HUES64 (cell line): ENCODE measurements around the gene CHST11.
"Not testable (repeated sequence)": the region's sequence is repeated elsewhere in the genome, so short reads cannot be mapped to it uniquely, and the experiment has no call there.

Source experiments
- H3K27ac ChIP-seq: 2 replicates; pipeline ENCODE4 v1.7.0; 2013; ENCODE audit warnings: low read depth, low read length, inconsistent platforms
- H3K27me3 ChIP-seq: 2 replicates; pipeline ENCODE4 v1.6.1; 2013; ENCODE audit warnings: mild to moderate bottlenecking, low read length; ENCODE audit not compliant: insufficient read depth
- H3K36me3 ChIP-seq: 2 replicates; pipeline ENCODE4 v1.6.1; 2013; ENCODE audit warnings: mild to moderate bottlenecking, low read length; ENCODE audit not compliant: insufficient read depth
- H3K4me1 ChIP-seq: 2 replicates; pipeline ENCODE4 v1.6.1; 2013; ENCODE audit warnings: mild to moderate bottlenecking, low read length, moderate library complexity; ENCODE audit not compliant: insufficient read depth
- H3K4me3 ChIP-seq: 2 replicates; pipeline ENCODE4 v1.5.1; 2013; ENCODE audit warnings: mild to moderate bottlenecking, low read length, moderate library complexity
- H3K9ac ChIP-seq: 2 replicates; pipeline ENCODE4 v1.6.1; 2013; ENCODE audit warnings: mild to moderate bottlenecking, low read depth, low read length
- H3K9me3 ChIP-seq: 2 replicates; pipeline ENCODE4 v1.6.1; 2013; ENCODE audit warnings: low read depth, low read length; ENCODE audit not compliant: insufficient read depth
- WGBS: fragments of 150-250, 120-280 bp; methylation state at CpG from one replicate; pipeline ENCODE4 v1.1.7; 2013; ENCODE audit warnings: missing lambda C conversion rate; 5-methylcytosine and 5-hydroxymethylcytosine counted together

CHST11 gene

GRCh38 chr12:104741497-104742367, 285.0 kb downstream of the CHST11 start:
- no peak overlapping the region for H3K27ac ChIP-seq
- WGBS: 96% methylated on average over 15 of the region's 15 CpGs
- peaks cover 24% of the 10 kb centered on the region; the same call in 1 of the 2 replicates for H3K4me1 ChIP-seq
- no peak overlapping the region for H3K4me3 ChIP-seq
- H3K36me3 ChIP-seq: no peaks in the 10 kb centered on the region
- H3K9me3 ChIP-seq: no peaks in the 10 kb centered on the region
- H3K27me3 ChIP-seq: no peaks in the 10 kb centered on the region
- no peak overlapping the region for H3K9ac ChIP-seq

DNA sequence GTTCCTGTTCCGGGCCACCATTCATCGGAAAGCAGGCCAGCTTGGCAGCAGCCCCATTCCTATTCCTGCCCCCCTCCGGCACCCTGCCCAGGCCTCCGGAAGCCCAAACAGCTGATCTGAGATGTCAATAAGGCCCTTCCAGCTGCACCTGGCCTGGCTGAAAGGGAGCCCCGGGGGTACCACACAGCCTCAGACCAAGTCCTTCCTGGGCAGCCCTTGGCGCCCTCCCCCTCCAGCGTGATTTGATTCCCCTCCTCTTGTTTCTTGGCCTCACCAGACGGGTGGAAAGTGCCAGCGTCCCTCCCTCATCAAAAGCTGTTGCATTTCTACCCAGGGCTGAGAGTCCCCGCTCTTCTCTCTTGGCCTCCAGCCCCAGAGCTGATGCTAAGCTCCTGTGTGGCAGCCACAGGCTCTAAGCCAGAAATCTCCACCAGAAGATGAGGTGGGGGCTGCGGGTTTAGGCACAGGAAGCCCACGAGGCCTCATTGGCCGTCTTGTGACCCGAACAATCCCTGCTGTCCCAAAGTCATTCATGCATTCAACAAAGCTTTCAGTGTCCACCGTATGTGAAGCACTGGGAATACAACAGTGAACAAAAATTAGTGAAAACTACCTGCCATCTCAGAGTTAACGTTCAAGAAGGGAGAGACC, 285.9 kb downstream of the CHST11 start:
- no peak overlapping the region for H3K9ac ChIP-seq
- no peak overlapping the region for H3K27ac ChIP-seq
- H3K36me3 ChIP-seq: no peaks in the 10 kb centered on the region
- H3K4me3 ChIP-seq: no peak overlapping the region
- H3K4me1 ChIP-seq: peaks cover 27% of the 10 kb centered on the region
- H3K27me3 ChIP-seq: no peaks in the 10 kb centered on the region
- no peaks in the 10 kb centered on the region for H3K9me3 ChIP-seq
- 83% methylated on average over 16 of the region's 16 CpGs for WGBS

- 100% methylated on average over 1 of the region's 2 CpGs for WGBS
- no peaks in the 10 kb centered on the region for H3K27me3 ChIP-seq
- H3K9ac ChIP-seq: no peak overlapping the region
- no peaks in the 10 kb centered on the region for H3K9me3 ChIP-seq
- H3K27ac ChIP-seq: no peak overlapping the region
- no peaks in the 10 kb centered on the region for H3K36me3 ChIP-seq
- H3K4me1 ChIP-seq: peaks cover 26% of the 10 kb centered on the region
- no peak overlapping the region for H3K4me3 ChIP-seq
These were observed 286.4 kb downstream of the CHST11 start for GRCh38 chr12:104743202-104743580.

GRCh38 chr12:104743753-104744548, 287.2 kb downstream of the CHST11 start:
- H3K36me3 ChIP-seq, H3K9me3 ChIP-seq, H3K27ac ChIP-seq, H3K4me3 ChIP-seq, H3K27me3 ChIP-seq, H3K9ac ChIP-seq: not testable (repeated sequence)
- 93% methylated on average over 5 of the region's 6 CpGs for WGBS
- H3K4me1 ChIP-seq: peaks cover 28% of the 10 kb centered on the region

DNA sequence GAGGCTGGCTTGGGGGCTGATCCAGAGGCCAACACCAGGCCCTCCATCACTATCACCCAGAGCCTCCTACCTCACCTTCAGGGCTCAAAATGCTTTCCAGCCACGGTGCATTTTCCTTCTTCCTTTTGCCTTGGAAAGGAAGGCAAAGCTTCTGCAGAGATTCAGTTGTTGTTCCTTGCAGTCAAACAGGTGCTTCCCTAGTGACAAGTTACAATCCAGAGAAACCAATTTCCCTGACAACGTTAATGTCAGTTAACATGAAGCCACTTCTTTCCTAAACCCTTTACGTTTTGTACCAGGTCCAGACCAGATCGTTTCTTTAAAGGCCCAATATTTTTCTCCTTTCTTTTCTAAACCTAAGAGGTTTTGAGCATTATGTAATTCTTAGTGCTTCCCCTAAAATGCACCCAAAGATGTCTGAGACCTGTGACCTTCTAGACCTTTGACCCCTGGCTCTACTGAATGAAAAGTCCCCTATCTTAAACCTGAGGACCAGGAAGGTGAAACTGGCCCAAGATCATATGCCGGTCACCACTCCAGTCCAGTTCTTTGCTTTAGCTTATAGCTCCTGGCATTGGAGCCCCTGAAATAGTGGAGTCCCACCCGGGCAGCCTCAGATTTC, 289.8 kb downstream of the CHST11 start:
- Histone ChIP-seq H3K9ac (no peak overlapping the region), H3K4me1 (peaks cover 44% of the 10 kb centered on the region), H3K36me3 (no peaks in the 10 kb centered on the region), H3K4me3 (no peak overlapping the region), H3K9me3 (no peaks in the 10 kb centered on the region), H3K27ac (no peak overlapping the region), H3K27me3 (no peaks in the 10 kb centered on the region)
- WGBS: 88% methylated on average over 6 of the region's 6 CpGs

DNA sequence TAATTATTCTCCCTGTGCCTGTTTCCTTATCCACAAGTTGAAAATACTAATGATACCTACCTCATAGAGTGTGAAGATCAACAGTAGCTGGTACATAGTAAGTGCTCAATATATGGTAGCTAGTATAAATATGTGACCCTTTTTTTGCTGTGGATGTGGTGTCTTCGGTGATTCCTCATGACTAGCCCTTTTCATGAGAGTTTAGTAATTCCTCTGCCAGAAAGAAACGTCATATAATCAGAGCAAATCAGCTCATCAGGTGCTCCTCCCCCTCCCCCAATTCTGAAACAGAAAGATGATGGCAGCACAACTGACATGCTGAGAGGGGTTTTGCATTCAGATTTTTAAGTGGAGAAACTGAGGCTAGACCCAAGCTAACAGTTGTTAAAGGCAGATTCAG, 290.6 kb downstream of the CHST11 start:
- H3K27me3 ChIP-seq: no peaks in the 10 kb centered on the region
- no peak overlapping the region for H3K27ac ChIP-seq
- no peaks in the 10 kb centered on the region for H3K36me3 ChIP-seq
- peaks cover 48% of the 10 kb centered on the region for H3K4me1 ChIP-seq
- H3K9ac ChIP-seq: no peak overlapping the region
- H3K9me3 ChIP-seq: no peaks in the 10 kb centered on the region
- H3K4me3 ChIP-seq: no peak overlapping the region
- 95% methylated on average over 2 of the region's 2 CpGs for WGBS

- Histone ChIP-seq H3K9me3 (no peaks in the 10 kb centered on the region), H3K4me3 (no peak overlapping the region), H3K27me3 (no peaks in the 10 kb centered on the region), H3K27ac (no peak overlapping the region), H3K9ac (no peak overlapping the region), H3K36me3 (no peaks in the 10 kb centered on the region), H3K4me1 (peaks cover 42% of the 10 kb centered on the region)
- WGBS: 89% methylated on average over 6 of the region's 8 CpGs
These were observed 291.2 kb downstream of the CHST11 start for GRCh38 chr12:104747955-104748354.

GRCh38 chr12:104748356-104748755, 291.6 kb downstream of the CHST11 start:
- H3K9me3 ChIP-seq: no peaks in the 10 kb centered on the region
- 75% methylated on average over 7 of the region's 7 CpGs for WGBS
- no peaks in the 10 kb centered on the region for H3K36me3 ChIP-seq
- no peak overlapping the region for H3K9ac ChIP-seq
- H3K27ac ChIP-seq: no peak overlapping the region
- no peak overlapping the region for H3K4me3 ChIP-seq
- no peaks in the 10 kb centered on the region for H3K27me3 ChIP-seq
- peaks cover 41% of the 10 kb centered on the region for H3K4me1 ChIP-seq

DNA sequence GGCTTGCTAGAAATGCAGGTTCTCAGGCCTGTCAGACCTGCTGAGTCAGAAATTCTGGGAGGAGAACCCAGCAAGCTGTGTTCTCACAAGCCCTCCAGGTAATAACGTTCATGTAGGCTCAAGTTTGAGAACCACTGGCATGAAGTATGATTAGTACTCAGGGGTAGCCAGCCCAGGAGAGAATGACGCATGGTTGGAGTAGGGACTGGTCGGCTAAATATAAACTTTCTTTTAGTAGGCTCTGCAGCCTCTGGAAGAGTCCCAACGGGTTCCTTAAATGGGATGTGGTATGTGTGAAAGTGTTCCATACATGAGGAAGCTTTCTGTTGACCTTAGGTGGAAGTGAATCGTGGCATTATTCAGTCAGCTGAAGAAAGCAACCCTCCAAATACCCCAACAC, 292.0 kb downstream of the CHST11 start:
- no peak overlapping the region for H3K9ac ChIP-seq
- no peak overlapping the region for H3K27ac ChIP-seq
- no peaks in the 10 kb centered on the region for H3K27me3 ChIP-seq
- 92% methylated on average over 5 of the region's 5 CpGs for WGBS
- H3K36me3 ChIP-seq: no peaks in the 10 kb centered on the region
- no peaks in the 10 kb centered on the region for H3K9me3 ChIP-seq
- no peak overlapping the region for H3K4me3 ChIP-seq
- peaks cover 41% of the 10 kb centered on the region for H3K4me1 ChIP-seq

- Histone ChIP-seq H3K9me3 (no peaks in the 10 kb centered on the region), H3K27me3 (no peaks in the 10 kb centered on the region), H3K4me1 (peaks cover 41% of the 10 kb centered on the region), H3K27ac (peak overlapping the region; percentile 15; the same call in 1 of the 2 replicates), H3K4me3 (no peak overlapping the region), H3K36me3 (no peaks in the 10 kb centered on the region), H3K9ac (no peak overlapping the region)
- 92% methylated on average over 4 of the region's 4 CpGs for WGBS
These were observed 292.8 kb downstream of the CHST11 start for GRCh38 chr12:104749545-104749944.

- H3K36me3 ChIP-seq: no peaks in the 10 kb centered on the region
- 93% methylated on average over 4 of the region's 5 CpGs for WGBS
- H3K9me3 ChIP-seq: no peaks in the 10 kb centered on the region
- H3K27ac ChIP-seq: no peak overlapping the region
- H3K27me3 ChIP-seq: no peaks in the 10 kb centered on the region
- H3K4me1 ChIP-seq: peaks cover 41% of the 10 kb centered on the region
- no peak overlapping the region for H3K9ac ChIP-seq
- no peak overlapping the region for H3K4me3 ChIP-seq
These were observed 293.3 kb downstream of the CHST11 start for GRCh38 chr12:104750061-104750460.
